Measurements from ENCODE around the gene REEP2.
"Not testable (repeated sequence)": the region's sequence is repeated elsewhere in the genome, so short reads cannot be mapped to it uniquely, and the experiment has no call there.

The REEP2 gene

GRCh38 chr5:138466125-138466899, 27.5 kb downstream of the REEP2 start:
- DNase-seq = no peak

- DNase-seq = no peak
Measured at GRCh38 chr5:138466900-138467710, 28.2 kb downstream of the REEP2 start.

- DNase-seq = no peak
Measured at GRCh38 chr5:138467711-138468132, 28.9 kb downstream of the REEP2 start.

- no peak for DNase-seq
Measured at GRCh38 chr5:138468133-138468965, 29.5 kb downstream of the REEP2 start.

- no peak for DNase-seq
Measured at GRCh38 chr5:138468966-138469539, 30.2 kb downstream of the REEP2 start.

- no peak for DNase-seq
Measured at GRCh38 chr5:138469540-138470321, 30.9 kb downstream of the REEP2 start.

- DNase-seq = no peak
Measured at GRCh38 chr5:138470322-138471051, 31.6 kb downstream of the REEP2 start.

GRCh38 chr5:138471052-138471361, 32.1 kb downstream of the REEP2 start:
- no peak for DNase-seq

- no peak for DNase-seq
Measured at GRCh38 chr5:138472353-138472752, 33.5 kb downstream of the REEP2 start.

- DNase-seq = not testable (repeated sequence)
Measured at GRCh38 chr5:138473151-138473550, 34.3 kb downstream of the REEP2 start.

GRCh38 chr5:138476918-138477317, 38.1 kb downstream of the REEP2 start:
- no peak for DNase-seq

- no peak for DNase-seq
Measured at GRCh38 chr5:138482638-138483037, 43.8 kb downstream of the REEP2 start.

GRCh38 chr5:138488481-138488945, 49.7 kb downstream of the REEP2 start:
- no peak for DNase-seq

GRCh38 chr5:138489683-138490061, 50.8 kb downstream of the REEP2 start:
- DNase-seq = no peak

GRCh38 chr5:138490648-138491283, 51.9 kb downstream of the REEP2 start:
- DNase-seq = no peak

- DNase-seq = no peak
Measured at GRCh38 chr5:138491284-138491648, 52.4 kb downstream of the REEP2 start.

- peak; percentile 40 for DNase-seq
Measured at GRCh38 chr5:138491669-138492559, 53.1 kb downstream of the REEP2 start.

GRCh38 chr5:138492560-138493045, 53.7 kb downstream of the REEP2 start:
- DNase-seq = no peak

- DNase-seq = no peak
Measured at GRCh38 chr5:138495351-138495750, 56.5 kb downstream of the REEP2 start.
